ENCODE measurements around the gene ZNF205. TPM values are rescaled to one million over a fixed set of nuclear protein-coding genes. Genes with fewer than 3 reads are reported as not detected.

The ZNF205 gene
- total RNA-seq, 1 donor from 2014 or later: 23.9 TPM

DNA sequence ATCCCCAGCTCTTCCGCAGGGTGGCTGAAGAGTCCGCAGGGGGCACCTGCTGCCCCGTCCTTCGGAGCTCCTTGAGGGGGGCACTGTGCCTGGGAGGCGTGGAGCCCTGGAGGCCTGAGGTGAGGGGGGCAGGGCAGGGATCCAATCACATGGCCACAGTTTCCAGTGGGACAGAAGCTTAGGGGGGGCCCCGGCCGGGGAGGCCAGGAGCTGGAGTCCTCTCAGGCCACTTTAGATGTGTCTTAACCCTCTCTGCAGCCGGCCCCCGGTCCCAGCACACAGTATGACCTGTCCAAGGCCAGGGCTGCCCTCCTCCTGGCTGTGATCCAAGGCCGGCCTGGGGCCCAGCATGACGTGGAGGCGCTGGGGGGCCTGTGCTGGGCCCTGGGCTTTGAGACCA is 33.3 kb downstream of the ZNF205 start:
- peaks cover 8% of the 10 kb centered on the region for H3K27me3 Mint-ChIP-seq
- no peak for DNase-seq (ENCODE audit: low spot score, unreplicated experiment)
- no peaks in the 10 kb centered on the region for H3K9me3 Mint-ChIP-seq (ENCODE audit: low read depth)
- H3K4me3 Mint-ChIP-seq (ENCODE audit: low read depth): no peak overlapping the region
- peaks cover 7% of the 10 kb centered on the region for H3K36me3 Mint-ChIP-seq (ENCODE audit: insufficient read depth)
- H3K4me1 Mint-ChIP-seq (ENCODE audit: low read depth): peaks cover 1% of the 10 kb centered on the region
- TF ChIP-seq, protein P1, sequence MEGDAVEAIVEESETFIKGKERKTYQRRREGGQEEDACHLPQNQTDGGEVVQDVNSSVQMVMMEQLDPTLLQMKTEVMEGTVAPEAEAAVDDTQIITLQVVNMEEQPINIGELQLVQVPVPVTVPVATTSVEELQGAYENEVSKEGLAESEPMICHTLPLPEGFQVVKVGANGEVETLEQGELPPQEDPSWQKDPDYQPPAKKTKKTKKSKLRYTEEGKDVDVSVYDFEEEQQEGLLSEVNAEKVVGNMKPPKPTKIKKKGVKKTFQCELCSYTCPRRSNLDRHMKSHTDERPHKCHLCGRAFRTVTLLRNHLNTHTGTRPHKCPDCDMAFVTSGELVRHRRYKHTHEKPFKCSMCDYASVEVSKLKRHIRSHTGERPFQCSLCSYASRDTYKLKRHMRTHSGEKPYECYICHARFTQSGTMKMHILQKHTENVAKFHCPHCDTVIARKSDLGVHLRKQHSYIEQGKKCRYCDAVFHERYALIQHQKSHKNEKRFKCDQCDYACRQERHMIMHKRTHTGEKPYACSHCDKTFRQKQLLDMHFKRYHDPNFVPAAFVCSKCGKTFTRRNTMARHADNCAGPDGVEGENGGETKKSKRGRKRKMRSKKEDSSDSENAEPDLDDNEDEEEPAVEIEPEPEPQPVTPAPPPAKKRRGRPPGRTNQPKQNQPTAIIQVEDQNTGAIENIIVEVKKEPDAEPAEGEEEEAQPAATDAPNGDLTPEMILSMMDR (IDR thresholded peaks at IDR 0.05; ENCODE audit: unreplicated experiment): no peak
- no peak overlapping the region for H3K27ac Mint-ChIP-seq

DNA sequence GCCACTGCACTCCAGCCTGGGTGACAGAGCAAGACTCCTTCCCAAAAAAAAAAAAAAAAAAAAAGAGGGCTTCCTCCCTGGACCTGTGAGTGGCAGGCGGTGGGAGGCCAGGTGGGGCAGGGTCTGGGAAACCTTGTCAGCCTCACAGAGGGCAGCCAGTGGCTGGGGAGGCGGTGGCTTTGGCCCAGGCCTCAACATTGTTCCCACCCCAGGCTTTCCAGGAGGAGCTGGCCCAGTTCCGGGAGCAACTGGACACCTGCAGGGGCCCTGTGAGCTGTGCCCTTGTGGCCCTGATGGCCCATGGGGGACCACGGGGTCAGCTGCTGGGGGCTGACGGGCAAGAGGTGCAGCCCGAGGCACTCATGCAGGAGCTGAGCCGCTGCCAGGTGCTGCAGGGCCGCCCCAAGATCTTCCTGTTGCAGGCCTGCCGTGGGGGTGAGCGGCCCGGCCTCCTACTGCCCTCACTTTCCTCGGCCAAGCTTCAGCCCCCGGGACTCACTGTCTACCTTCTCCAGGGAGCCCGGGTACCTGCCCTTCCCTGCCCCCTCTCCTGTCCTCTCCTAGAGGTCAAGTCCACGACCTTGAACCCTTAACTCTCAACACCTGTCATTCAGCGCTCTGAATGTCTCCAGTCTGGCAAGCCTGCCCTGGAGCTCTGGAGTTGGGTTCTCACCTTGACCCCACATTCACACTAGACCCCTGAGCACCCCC is 34.8 kb downstream of the ZNF205 start:
- TF ChIP-seq, protein P1 (IDR thresholded peaks at IDR 0.05; ENCODE audit: unreplicated experiment): no peak

DNA sequence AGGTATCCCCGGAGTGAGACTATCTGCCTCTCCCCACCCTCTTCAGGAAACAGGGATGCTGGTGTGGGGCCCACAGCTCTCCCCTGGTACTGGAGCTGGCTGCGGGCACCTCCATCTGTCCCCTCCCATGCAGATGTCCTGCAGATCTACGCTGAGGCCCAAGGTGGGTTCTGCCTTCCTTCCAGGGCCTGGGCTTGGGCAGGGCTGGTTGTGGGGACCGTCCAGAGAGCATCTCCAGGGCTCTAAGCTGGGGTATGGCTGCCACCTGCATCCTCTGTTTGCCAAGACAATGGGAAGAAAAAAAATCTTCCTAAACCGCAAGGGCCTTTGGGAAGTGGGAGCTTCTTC is 35.3 kb downstream of the ZNF205 start:
- no peak overlapping the region for H3K27ac Mint-ChIP-seq

More for the DNA sequence above, 34.8 kb downstream of the ZNF205 start:
- Mint-ChIP-seq H3K4me3 (ENCODE audit: low read depth) (no peak overlapping the region), H3K27ac (no peak overlapping the region), H3K36me3 (ENCODE audit: insufficient read depth) (peaks cover 4% of the 10 kb centered on the region), H3K27me3 (peaks cover 16% of the 10 kb centered on the region), H3K9me3 (ENCODE audit: low read depth) (no peaks in the 10 kb centered on the region), H3K4me1 (ENCODE audit: low read depth) (peaks cover 3% of the 10 kb centered on the region)
- DNase-seq (ENCODE audit: low spot score, unreplicated experiment): no peak

DNA sequence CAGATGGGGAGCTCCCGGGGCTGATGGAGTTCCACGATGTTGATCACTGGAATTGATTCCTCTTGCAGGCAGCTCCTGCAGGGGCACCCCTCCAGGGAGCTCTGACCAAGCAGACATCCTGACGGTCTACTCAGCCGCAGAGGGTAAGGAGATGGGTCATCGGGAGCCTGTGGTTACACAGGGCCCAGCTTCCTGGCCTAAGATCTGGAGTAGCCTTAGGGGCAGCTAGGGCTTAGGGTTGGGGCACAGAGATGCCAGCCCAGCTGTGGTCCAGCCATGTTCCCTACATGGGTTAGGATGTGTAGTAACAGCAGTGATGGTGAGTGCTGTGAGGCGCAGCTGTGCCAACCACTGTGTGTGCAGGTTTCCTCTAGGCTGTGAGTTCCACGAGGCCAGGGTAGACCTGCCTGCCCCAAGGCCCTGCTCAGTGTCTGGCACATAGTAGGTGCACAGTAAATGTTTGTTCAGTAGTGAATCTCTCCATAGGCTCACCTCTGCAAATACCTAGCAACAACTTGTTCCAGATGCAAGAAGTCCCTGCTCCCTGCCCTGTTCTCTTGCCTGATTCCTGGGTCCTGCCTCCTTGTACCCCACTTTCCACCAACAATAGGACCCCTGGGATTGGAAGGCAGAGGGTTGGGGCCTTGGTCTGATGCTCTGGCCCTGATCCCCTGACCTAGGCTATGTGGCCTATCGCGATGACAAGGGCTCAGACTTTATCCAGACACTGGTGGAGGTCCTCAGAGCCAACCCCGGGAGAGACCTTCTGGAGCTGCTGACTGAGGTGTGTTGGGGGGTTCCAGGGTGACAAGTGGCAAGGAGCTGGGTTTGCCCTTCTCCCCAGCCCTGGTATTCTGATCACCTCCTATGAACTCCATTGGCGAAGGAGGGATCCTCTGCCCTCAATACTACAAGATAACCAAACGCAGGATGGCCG is 36.1 kb downstream of the ZNF205 start:
- TF ChIP-seq, protein P1 (IDR thresholded peaks at IDR 0.05; ENCODE audit: unreplicated experiment): no peak
- Mint-ChIP-seq H3K4me1 (ENCODE audit: low read depth) (peaks cover 3% of the 10 kb centered on the region), H3K27me3 (peaks cover 23% of the 10 kb centered on the region), H3K27ac (no peak overlapping the region), H3K4me3 (ENCODE audit: low read depth) (peak overlapping the region; percentile 87), H3K36me3 (ENCODE audit: insufficient read depth) (no peaks in the 10 kb centered on the region), H3K9me3 (ENCODE audit: low read depth) (no peaks in the 10 kb centered on the region)
- DNase-seq (ENCODE audit: low spot score, unreplicated experiment): no peak

More for the DNA sequence above, 35.3 kb downstream of the ZNF205 start:
- no peak for DNase-seq (ENCODE audit: low spot score, unreplicated experiment)
- Mint-ChIP-seq H3K36me3 (ENCODE audit: insufficient read depth) (no peaks in the 10 kb centered on the region), H3K4me3 (ENCODE audit: low read depth) (no peak overlapping the region), H3K27me3 (peaks cover 21% of the 10 kb centered on the region), H3K4me1 (ENCODE audit: low read depth) (peaks cover 3% of the 10 kb centered on the region), H3K9me3 (ENCODE audit: low read depth) (no peaks in the 10 kb centered on the region)
- TF ChIP-seq, protein P1 (IDR thresholded peaks at IDR 0.05; ENCODE audit: unreplicated experiment): no peak

GRCh38 chr16:3149193-3149530 is 36.8 kb downstream of the ZNF205 start:
- TF ChIP-seq, protein P1 (IDR thresholded peaks at IDR 0.05; ENCODE audit: unreplicated experiment): no peak
- no peak for DNase-seq (ENCODE audit: low spot score, unreplicated experiment)
- Mint-ChIP-seq H3K27me3 (peaks cover 24% of the 10 kb centered on the region), H3K36me3 (ENCODE audit: insufficient read depth) (no peaks in the 10 kb centered on the region), H3K9me3 (ENCODE audit: low read depth) (no peaks in the 10 kb centered on the region), H3K4me3 (ENCODE audit: low read depth) (peak overlapping the region; percentile 87), H3K4me1 (ENCODE audit: low read depth) (peaks cover 3% of the 10 kb centered on the region), H3K27ac (no peak overlapping the region)
